ENCODE data around the gene IGLON5.

- TF ChIP-seq, protein P1, sequence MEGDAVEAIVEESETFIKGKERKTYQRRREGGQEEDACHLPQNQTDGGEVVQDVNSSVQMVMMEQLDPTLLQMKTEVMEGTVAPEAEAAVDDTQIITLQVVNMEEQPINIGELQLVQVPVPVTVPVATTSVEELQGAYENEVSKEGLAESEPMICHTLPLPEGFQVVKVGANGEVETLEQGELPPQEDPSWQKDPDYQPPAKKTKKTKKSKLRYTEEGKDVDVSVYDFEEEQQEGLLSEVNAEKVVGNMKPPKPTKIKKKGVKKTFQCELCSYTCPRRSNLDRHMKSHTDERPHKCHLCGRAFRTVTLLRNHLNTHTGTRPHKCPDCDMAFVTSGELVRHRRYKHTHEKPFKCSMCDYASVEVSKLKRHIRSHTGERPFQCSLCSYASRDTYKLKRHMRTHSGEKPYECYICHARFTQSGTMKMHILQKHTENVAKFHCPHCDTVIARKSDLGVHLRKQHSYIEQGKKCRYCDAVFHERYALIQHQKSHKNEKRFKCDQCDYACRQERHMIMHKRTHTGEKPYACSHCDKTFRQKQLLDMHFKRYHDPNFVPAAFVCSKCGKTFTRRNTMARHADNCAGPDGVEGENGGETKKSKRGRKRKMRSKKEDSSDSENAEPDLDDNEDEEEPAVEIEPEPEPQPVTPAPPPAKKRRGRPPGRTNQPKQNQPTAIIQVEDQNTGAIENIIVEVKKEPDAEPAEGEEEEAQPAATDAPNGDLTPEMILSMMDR (conservative IDR thresholded peaks at IDR 0.05), result no peak
- TF ChIP-seq EZH2 (IDR thresholded peaks at IDR 0.05; ENCODE audit: low read depth), result no peak
Observed at GRCh38 chr19:51372021-51372648, 60.7 kb downstream of the IGLON5 start.
